A549 (cell line): ENCODE measurements around the gene CD209.

Source experiments
- CTCF ChIP-seq: fragments of >200 bp; sonication (Bioruptor Twin); formaldehyde crosslinking; IDR thresholded peaks from 3 replicates; pipeline ENCODE4 v1.5.1; 2016
- EP300 ChIP-seq, 2 experiments: fragments of >200 bp; sonication (Bioruptor Twin); formaldehyde crosslinking; IDR thresholded peaks; 2 replicates in 1 of 2; 3 replicates in 1 of 2; pipeline ENCODE4 v1.6.1; 2016 to 2017
- JUN ChIP-seq, 2 experiments: fragments of >200 bp; sonication (Bioruptor Twin); formaldehyde crosslinking; IDR thresholded peaks; 2 replicates in 1 of 2; 3 replicates in 1 of 2; pipeline ENCODE4 v1.6.1; 2016 to 2017
- MAX ChIP-seq: IDR thresholded peaks from 2 replicates; pipeline ENCODE4 v1.6.1; 2012
- REST ChIP-seq: fragments of 200-600 bp; sonication (generic); IDR thresholded peaks from 2 replicates; pipeline ENCODE4 v1.6.1; 2016; ENCODE audit warnings: antibody characterized with exemption, mild to moderate bottlenecking, moderate library complexity

- TF ChIP-seq REST (no peak), CTCF (no peak), JUN (IDR thresholded peaks at IDR 0.05) (no peak), EP300 (IDR thresholded peaks at IDR 0.05) (no peak), MAX (no peak)
Observed at GRCh38 chr19:7691497-7691896, 55.8 kb downstream of the CD209 start.
